Measurements from ENCODE around the gene VSTM4. TPM values are rescaled to one million over a fixed set of nuclear protein-coding genes. Genes with fewer than 3 reads are reported as not detected.

VSTM4 gene, protein sequence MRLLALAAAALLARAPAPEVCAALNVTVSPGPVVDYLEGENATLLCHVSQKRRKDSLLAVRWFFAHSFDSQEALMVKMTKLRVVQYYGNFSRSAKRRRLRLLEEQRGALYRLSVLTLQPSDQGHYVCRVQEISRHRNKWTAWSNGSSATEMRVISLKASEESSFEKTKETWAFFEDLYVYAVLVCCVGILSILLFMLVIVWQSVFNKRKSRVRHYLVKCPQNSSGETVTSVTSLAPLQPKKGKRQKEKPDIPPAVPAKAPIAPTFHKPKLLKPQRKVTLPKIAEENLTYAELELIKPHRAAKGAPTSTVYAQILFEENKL
- total RNA-seq (2022) = not detected in 2 replicates
- Bru-seq, nascent RNA = not detected
- not detected for BruChase-seq, experiment 1, labeled RNA remaining after a 6-hour chase
- BruChase-seq, experiment 2, labeled RNA remaining after a 2-hour chase = not detected
- long read RNA-seq = 0 reads

DNA sequence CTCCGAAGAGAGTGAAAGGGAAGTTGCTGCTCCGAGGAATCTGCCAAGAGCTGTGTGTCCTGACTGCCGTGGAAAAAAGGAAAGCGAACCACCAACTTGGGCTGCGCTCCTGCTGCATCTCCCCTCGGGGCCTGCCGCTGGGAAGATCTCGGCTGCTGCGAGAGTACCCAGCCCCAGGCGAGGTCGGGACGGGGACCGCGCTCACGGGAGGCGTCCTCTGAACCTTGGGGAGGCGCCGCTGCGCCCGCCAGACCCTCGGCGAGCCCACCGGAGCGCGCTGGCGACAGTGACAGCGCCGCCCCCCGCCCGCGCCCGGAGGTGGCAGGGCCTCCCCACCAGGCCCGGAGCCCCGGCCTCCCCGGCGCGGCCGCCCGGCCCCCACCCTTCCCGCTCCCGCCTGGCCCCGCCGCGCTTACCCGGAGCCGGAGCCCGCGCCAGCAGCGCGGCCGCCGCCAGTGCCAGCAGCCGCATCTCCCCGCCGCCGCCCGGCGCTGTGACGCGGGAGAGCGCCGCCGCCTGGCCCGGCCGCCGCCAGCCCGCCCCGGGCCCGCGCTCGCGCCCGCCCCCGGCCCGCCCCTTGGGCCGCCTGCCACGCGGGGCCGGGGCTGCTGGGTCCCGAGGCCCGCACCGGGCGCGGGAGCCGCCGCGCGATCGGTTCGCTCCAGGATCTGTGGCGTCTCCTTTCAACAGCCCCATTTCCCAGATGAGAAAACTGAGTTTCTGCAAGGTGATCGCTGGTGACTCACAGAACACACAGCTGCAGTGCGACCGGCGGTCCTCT lies at the start of gene VSTM4:
Gene VSTM4, minus strand, starts transcription at position 508 of the 781 bp plus-strand sequence. Its CDS starts 37 bp downstream, at position 471.
- CTCF ChIA-PET = no interaction called here
- no peak within 1 kb of the TSS for H3K4me3 Mint-ChIP-seq (ENCODE audit: low read depth, unreplicated experiment)
- no peak within 1 kb of the TSS for H3K27ac Mint-ChIP-seq (ENCODE audit: unreplicated experiment)
- TF ChIP-seq, protein P1, sequence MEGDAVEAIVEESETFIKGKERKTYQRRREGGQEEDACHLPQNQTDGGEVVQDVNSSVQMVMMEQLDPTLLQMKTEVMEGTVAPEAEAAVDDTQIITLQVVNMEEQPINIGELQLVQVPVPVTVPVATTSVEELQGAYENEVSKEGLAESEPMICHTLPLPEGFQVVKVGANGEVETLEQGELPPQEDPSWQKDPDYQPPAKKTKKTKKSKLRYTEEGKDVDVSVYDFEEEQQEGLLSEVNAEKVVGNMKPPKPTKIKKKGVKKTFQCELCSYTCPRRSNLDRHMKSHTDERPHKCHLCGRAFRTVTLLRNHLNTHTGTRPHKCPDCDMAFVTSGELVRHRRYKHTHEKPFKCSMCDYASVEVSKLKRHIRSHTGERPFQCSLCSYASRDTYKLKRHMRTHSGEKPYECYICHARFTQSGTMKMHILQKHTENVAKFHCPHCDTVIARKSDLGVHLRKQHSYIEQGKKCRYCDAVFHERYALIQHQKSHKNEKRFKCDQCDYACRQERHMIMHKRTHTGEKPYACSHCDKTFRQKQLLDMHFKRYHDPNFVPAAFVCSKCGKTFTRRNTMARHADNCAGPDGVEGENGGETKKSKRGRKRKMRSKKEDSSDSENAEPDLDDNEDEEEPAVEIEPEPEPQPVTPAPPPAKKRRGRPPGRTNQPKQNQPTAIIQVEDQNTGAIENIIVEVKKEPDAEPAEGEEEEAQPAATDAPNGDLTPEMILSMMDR (IDR thresholded peaks at IDR 0.05; ENCODE audit: unreplicated experiment) = no peak
- DNase-seq = no peak
- peaks cover 71% of the 10 kb centered on the region for H3K27me3 Mint-ChIP-seq (ENCODE audit: unreplicated experiment)
- BruUV-seq (replicated peaks) = no TSS peak
- intact Hi-C loops (cut with micrococcal nuclease; ENCODE audit: unreplicated experiment) = no loop called here
- no peaks in the 10 kb centered on the region for H3K36me3 Mint-ChIP-seq (ENCODE audit: insufficient read depth, unreplicated experiment)
- H3K9me3 Mint-ChIP-seq (ENCODE audit: low read depth, unreplicated experiment) = no peaks in the 10 kb centered on the region
- no peaks in the 10 kb centered on the region for H3K4me1 Mint-ChIP-seq (ENCODE audit: low read depth, unreplicated experiment)

DNA sequence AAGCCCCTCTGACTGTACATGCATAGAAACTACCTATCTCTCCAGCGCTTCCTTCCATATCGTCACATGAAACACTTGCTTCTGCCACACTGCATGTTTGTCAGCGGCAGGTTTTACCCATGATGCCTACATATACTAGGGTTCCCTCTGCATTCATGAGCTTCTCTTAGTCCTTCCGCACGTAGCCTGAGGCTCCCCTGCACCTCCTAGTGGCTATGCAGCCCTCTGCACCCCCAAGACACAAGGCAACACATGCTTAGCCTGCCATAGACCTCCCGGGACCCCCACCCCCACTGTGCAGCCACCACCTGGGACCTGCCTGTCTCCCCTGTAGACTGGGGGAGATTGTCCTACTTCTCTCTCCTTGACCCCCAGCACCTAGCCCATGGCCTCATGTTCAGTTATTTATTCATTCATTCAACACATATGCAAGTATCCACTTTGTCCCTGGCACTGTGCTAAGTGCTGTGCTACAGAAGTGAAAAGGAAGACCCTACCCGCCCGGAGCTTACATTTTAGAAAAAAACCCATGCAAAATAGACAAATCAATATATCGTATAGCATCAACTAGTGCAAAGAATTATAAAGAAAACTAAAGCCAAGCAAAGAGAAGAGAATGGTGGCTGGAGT lies 49.4 kb upstream of the VSTM4 start:
- Mint-ChIP-seq H3K4me1 (ENCODE audit: low read depth, unreplicated experiment) (no peaks in the 10 kb centered on the region), H3K27ac (ENCODE audit: unreplicated experiment) (no peak overlapping the region), H3K9me3 (ENCODE audit: low read depth, unreplicated experiment) (no peaks in the 10 kb centered on the region), H3K4me3 (ENCODE audit: low read depth, unreplicated experiment) (no peak overlapping the region), H3K27me3 (ENCODE audit: unreplicated experiment) (peaks cover 92% of the 10 kb centered on the region), H3K36me3 (ENCODE audit: insufficient read depth, unreplicated experiment) (no peaks in the 10 kb centered on the region)
- DNase-seq = peak; percentile 55
- CTCF ChIA-PET = interaction anchor here (0.6 to 1.0 kb wide), 2 partner anchors 9 to 506 kb away, joined by 5 read pairs; no protein-coding TSS in a partner anchor
- TF ChIP-seq, protein P1 (IDR thresholded peaks at IDR 0.05; ENCODE audit: unreplicated experiment) = peak; percentile 53
- BruUV-seq (replicated peaks) = no TSS peak
- intact Hi-C loops (cut with micrococcal nuclease; ENCODE audit: unreplicated experiment) = loop anchor here (2.0 kb wide), 2 partner anchors 184 to 506 kb away; no protein-coding TSS in a partner anchor

DNA sequence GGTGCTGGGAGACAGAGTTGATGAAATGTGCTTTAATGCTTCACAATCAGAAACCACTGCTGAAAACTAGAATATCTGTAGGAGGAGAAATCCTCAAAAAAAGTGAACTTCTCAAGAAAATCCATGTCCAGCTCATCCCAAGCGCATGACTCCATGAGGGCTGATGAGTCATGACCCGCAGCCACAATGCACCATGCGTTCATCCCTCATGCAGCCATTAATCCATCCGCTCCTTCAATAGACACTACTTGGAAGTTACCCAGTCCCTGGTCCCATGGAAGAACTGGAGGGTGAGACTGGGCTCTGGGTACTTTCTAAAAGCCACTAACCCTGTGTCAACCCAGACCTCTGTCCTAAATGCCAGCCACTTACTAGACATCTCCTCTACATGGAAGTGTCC lies 48.4 kb upstream of the VSTM4 start:
- Mint-ChIP-seq H3K4me3 (ENCODE audit: low read depth, unreplicated experiment) (no peak overlapping the region), H3K27ac (ENCODE audit: unreplicated experiment) (no peak overlapping the region), H3K9me3 (ENCODE audit: low read depth, unreplicated experiment) (no peaks in the 10 kb centered on the region), H3K27me3 (ENCODE audit: unreplicated experiment) (peaks cover 91% of the 10 kb centered on the region), H3K4me1 (ENCODE audit: low read depth, unreplicated experiment) (no peaks in the 10 kb centered on the region), H3K36me3 (ENCODE audit: insufficient read depth, unreplicated experiment) (no peaks in the 10 kb centered on the region)
- DNase-seq = no peak
- intact Hi-C loops (cut with micrococcal nuclease; ENCODE audit: unreplicated experiment) = loop anchor here (2.0 kb wide), 2 partner anchors 183 to 505 kb away; no protein-coding TSS in a partner anchor
- CTCF ChIA-PET = no interaction called here
- TF ChIP-seq, protein P1 (IDR thresholded peaks at IDR 0.05; ENCODE audit: unreplicated experiment) = no peak
- no TSS peak for BruUV-seq (replicated peaks)

DNA sequence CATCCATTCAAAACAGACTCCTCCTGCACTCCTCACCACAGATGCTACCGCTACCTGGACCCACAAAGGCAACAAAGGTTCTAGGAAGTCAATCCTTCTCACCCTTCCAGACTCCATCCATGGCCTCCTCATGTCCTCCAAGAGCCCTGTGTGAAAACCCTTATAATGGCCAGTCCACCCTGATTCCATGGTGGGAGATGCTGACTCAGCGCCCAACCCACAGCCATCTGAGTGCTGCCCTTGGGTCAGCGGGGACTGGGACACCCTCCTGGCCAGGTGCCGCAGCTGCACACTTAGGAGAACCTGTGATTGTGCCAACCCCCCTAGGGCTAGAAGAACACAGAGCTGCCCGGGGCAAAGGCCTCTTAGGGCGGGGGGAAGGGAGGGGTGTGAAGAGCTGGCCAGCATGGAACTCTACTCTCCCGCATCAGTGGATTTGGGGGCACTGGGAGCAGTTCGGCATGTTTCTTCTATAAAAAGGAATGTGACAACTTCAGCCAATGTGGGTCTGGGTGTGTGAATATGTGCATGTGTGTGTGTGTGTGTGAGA lies 47.5 kb upstream of the VSTM4 start:
- no peaks in the 10 kb centered on the region for H3K36me3 Mint-ChIP-seq (ENCODE audit: insufficient read depth, unreplicated experiment)
- intact Hi-C loops (cut with micrococcal nuclease; ENCODE audit: unreplicated experiment) = no loop called here
- no peak for DNase-seq
- peaks cover 88% of the 10 kb centered on the region for H3K27me3 Mint-ChIP-seq (ENCODE audit: unreplicated experiment)
- no peaks in the 10 kb centered on the region for H3K4me1 Mint-ChIP-seq (ENCODE audit: low read depth, unreplicated experiment)
- no TSS peak for BruUV-seq (replicated peaks)
- no peak overlapping the region for H3K27ac Mint-ChIP-seq (ENCODE audit: unreplicated experiment)
- CTCF ChIA-PET = interaction anchor here (2.4 kb wide), 1 partner anchor 505 kb away, joined by 14 read pairs; no protein-coding TSS in a partner anchor
- H3K9me3 Mint-ChIP-seq (ENCODE audit: low read depth, unreplicated experiment) = no peaks in the 10 kb centered on the region
- TF ChIP-seq, protein P1 (IDR thresholded peaks at IDR 0.05; ENCODE audit: unreplicated experiment) = no peak
- H3K4me3 Mint-ChIP-seq (ENCODE audit: low read depth, unreplicated experiment) = no peak overlapping the region
